ENCODE results near the gene ZNF737. TPM values are rescaled to one million over a fixed set of nuclear protein-coding genes. Genes with fewer than 3 reads are reported as not detected.
"Not testable (repeated sequence)": the region's sequence is repeated elsewhere in the genome, so short reads cannot be mapped to it uniquely, and the experiment has no call there.

Gene ZNF737
- polyA plus RNA-seq (3.6 to 6.3 TPM (median 4.8 TPM) in 3 replicates), polyA minus RNA-seq (5.1 to 13.1 TPM (median 8.9 TPM) in 3 replicates)
- 1.8 TPM for polyA plus RNA-seq (2011; ENCODE audit: low read depth)
- 1.1 and 2.8 TPM in 2 replicates for polyA plus RNA-seq (2011; cell fraction: cytosol; rRNA removed)
- polyA plus RNA-seq (2011; cell fraction: nucleus; rRNA removed), result 12.3 and 15.4 TPM in 2 replicates
- polyA plus RNA-seq (2012; ENCODE audit: low replicate concordance), result 2.8 and 3.7 TPM in 2 replicates
- polyA minus RNA-seq (2011; cell fraction: cytosol; rRNA and poly(A)+ RNA removed), result 2.1 TPM
- polyA minus RNA-seq (2011; cell fraction: nucleus; rRNA and poly(A)+ RNA removed), result 17.0 and 26.7 TPM in 2 replicates

DNA sequence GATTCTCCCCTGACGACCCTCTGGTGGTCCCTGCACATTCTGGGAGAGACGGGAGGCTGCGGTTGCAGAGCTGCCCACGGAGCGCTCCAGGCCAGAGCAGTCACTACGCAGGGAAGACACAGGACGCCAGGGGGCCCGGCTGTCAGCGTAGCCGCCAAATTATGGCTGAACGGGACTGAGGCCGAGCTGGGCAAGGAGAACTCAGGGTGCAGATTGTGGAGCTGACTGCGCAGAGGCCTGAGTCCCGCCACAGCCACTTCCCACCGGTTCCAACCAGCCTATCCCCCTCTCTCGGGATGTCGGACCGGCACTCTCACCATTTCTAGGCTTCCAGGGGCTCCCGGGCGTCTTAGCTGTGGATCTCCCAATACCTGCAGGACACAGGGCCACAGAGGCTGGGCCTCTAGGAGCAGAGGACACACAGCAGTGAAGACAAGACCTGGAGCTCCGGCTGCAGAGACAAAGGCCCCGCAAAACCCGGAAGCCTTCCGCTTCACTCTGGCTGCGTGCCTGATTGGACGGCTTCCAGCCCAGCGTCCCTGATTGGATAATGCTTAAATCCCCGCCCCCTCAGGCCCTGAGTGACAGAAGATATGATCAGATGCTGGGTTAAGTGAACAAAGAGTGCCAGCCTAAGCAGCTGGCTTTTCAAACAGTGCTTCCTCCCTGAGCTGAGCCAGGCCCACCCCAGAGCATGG is at the start of gene ZNF737:
Gene ZNF737, minus strand, starts transcription at position 461 of the 698 bp plus-strand sequence. Its CDS starts 141 bp downstream, at position 320.
- Histone ChIP-seq H3K9me3 (ENCODE audit: control insufficient read depth, low read depth, low read length) (peaks cover 2% of the 10 kb centered on the region), H3K27me3 (ENCODE audit: control insufficient read depth, extremely low read depth, insufficient read depth, low read length) (no peaks in the 10 kb centered on the region), H3K27ac (ENCODE audit: control insufficient read depth, insufficient read depth, low read length) (peak within 1 kb of the TSS; percentile 60), H3K4me2 (ENCODE audit: control insufficient read depth, extremely low read depth, insufficient read depth, low read depth, low read length) (peak within 1 kb of the TSS; percentile 70), H3K4me1 (ENCODE audit: control insufficient read depth, extremely low read depth, insufficient read depth, low read length) (no peaks in the 10 kb centered on the region), H3K36me3 (ENCODE audit: control insufficient read depth in 2 of 2, extremely low read depth in 1 of 2, insufficient read depth in 2 of 2, low read length in 2 of 2) (no peaks in the 10 kb centered on the region), H2AFZ (ENCODE audit: control insufficient read depth, low read length) (peak within 1 kb of the TSS; percentile 90), H3K4me3 (ENCODE audit: control insufficient read depth in 2 of 3, extremely low read depth in 1 of 3, insufficient read depth in 2 of 3, low read depth in 1 of 3, low read length in 3 of 3) (peak within 1 kb of the TSS; percentile 78 to 84 (median 79)), H4K20me1 (ENCODE audit: control insufficient read depth, extremely low read depth, insufficient read depth, low read length) (no peaks in the 10 kb centered on the region), H3K9ac (ENCODE audit: control insufficient read depth, extremely low read depth, insufficient read depth, low read length) (peak within 1 kb of the TSS; percentile 85), H3K79me2 (ENCODE audit: control insufficient read depth, insufficient read depth, low read length) (peaks cover 2% of the 10 kb centered on the region), H3K9me1 (ENCODE audit: control insufficient read depth, extremely low read depth, insufficient read depth, low read length) (no peaks in the 10 kb centered on the region)
- peak; percentile 56 for DNase-seq (ENCODE audit: low read depth, low spot score)
- FAIRE-seq, result peak; percentile 77
- TF ChIP-seq CTCF (optimal IDR thresholded peaks at IDR 0.05 in 1 of 3, IDR thresholded peaks at IDR 0.05 in 1 of 3, conservative IDR thresholded peaks at IDR 0.05 in 1 of 3; ENCODE audit: extremely low read depth in 1 of 3, insufficient read depth in 2 of 3, low read length in 3 of 3) (peak in 2 of 3 experiments; percentile 31 to 41), EZH2 (IDR thresholded peaks at IDR 0.05; ENCODE audit: low read length) (no peak)
- dilution Hi-C loops (cut with MboI; ENCODE audit: extremely low pct_ligation_motif_present, low sequenced_read_pairs), result no loop called here

- FAIRE-seq; H3K79me2 ChIP-seq (ENCODE audit: control insufficient read depth, insufficient read depth, low read length); H3K27me3 ChIP-seq (ENCODE audit: control insufficient read depth, extremely low read depth, insufficient read depth, low read length); H3K36me3 ChIP-seq (ENCODE audit: control insufficient read depth in 2 of 2, extremely low read depth in 1 of 2, insufficient read depth in 2 of 2, low read length in 2 of 2); H3K27ac ChIP-seq (ENCODE audit: control insufficient read depth, insufficient read depth, low read length); H3K9me3 ChIP-seq (ENCODE audit: control insufficient read depth, low read depth, low read length); H3K4me3 ChIP-seq (ENCODE audit: control insufficient read depth in 2 of 3, extremely low read depth in 1 of 3, insufficient read depth in 2 of 3, low read depth in 1 of 3, low read length in 3 of 3); H3K4me1 ChIP-seq (ENCODE audit: control insufficient read depth, extremely low read depth, insufficient read depth, low read length); H3K4me2 ChIP-seq (ENCODE audit: control insufficient read depth, extremely low read depth, insufficient read depth, low read depth, low read length); H2AFZ ChIP-seq (ENCODE audit: control insufficient read depth, low read length); DNase-seq (ENCODE audit: low read depth, low spot score); H3K9ac ChIP-seq (ENCODE audit: control insufficient read depth, extremely low read depth, insufficient read depth, low read length); H4K20me1 ChIP-seq (ENCODE audit: control insufficient read depth, extremely low read depth, insufficient read depth, low read length); dilution Hi-C loops (cut with MboI; ENCODE audit: extremely low pct_ligation_motif_present, low sequenced_read_pairs); H3K9me1 ChIP-seq (ENCODE audit: control insufficient read depth, extremely low read depth, insufficient read depth, low read length): not testable (repeated sequence)
Observed at GRCh38 chr19:20614971-20615370, 49.4 kb upstream of the ZNF737 start.
